NCI-H128 (cell line): ENCODE data around the gene NOD2.

ENCODE experiments used
- DNase-seq: peaks from one replicate; lab custom pipeline; 2025; ENCODE audit not compliant: unreplicated experiment; lab: John Stamatoyannopoulos, UW

The NOD2 gene

GRCh38 chr16:50690177-50690576 is 3.2 kb upstream of the NOD2 start:
- DNase-seq = no peak

GRCh38 chr16:50692644-50692998 is 785 bp upstream of the NOD2 start:
- DNase-seq = no peak

GRCh38 chr16:50694206-50694605 is 800 bp downstream of the NOD2 start:
- DNase-seq = no peak

GRCh38 chr16:50695017-50696000 is 1.9 kb downstream of the NOD2 start:
- DNase-seq = no peak

- DNase-seq = no peak
These were observed 2.7 kb downstream of the NOD2 start for GRCh38 chr16:50696126-50696525.

GRCh38 chr16:50696575-50697420 is 3.4 kb downstream of the NOD2 start:
- DNase-seq = no peak

GRCh38 chr16:50697421-50697715 is 4.0 kb downstream of the NOD2 start:
- DNase-seq = no peak

GRCh38 chr16:50697881-50698767 is 4.7 kb downstream of the NOD2 start:
- DNase-seq = no peak

GRCh38 chr16:50699326-50700159 is 6.1 kb downstream of the NOD2 start:
- DNase-seq = no peak

- no peak for DNase-seq
These were observed 9.3 kb downstream of the NOD2 start for GRCh38 chr16:50702725-50703124.

- no peak for DNase-seq
These were observed 10.8 kb downstream of the NOD2 start for GRCh38 chr16:50704245-50704644.

GRCh38 chr16:50705436-50706110 is 12.2 kb downstream of the NOD2 start:
- no peak for DNase-seq

GRCh38 chr16:50706250-50706649 is 12.8 kb downstream of the NOD2 start:
- no peak for DNase-seq

GRCh38 chr16:50708373-50709060 is 15.1 kb downstream of the NOD2 start:
- no peak for DNase-seq

GRCh38 chr16:50709061-50709684 is 15.8 kb downstream of the NOD2 start:
- DNase-seq = no peak

- no peak for DNase-seq
These were observed 16.6 kb downstream of the NOD2 start for GRCh38 chr16:50709980-50710379.

GRCh38 chr16:50711040-50711439 is 17.6 kb downstream of the NOD2 start:
- DNase-seq = no peak

- DNase-seq = no peak
These were observed 18.6 kb downstream of the NOD2 start for GRCh38 chr16:50711862-50712559.
